NCI-H187 (cell line): ENCODE measurements around the gene GPC6.
"Not testable (repeated sequence)": the region's sequence is repeated elsewhere in the genome, so short reads cannot be mapped to it uniquely, and the experiment has no call there.

Experiments used
- DNase-seq, 2 experiments: peaks; one replicate each; lab custom pipeline; 2025; lab: John Stamatoyannopoulos, UW

The GPC6 gene

DNA sequence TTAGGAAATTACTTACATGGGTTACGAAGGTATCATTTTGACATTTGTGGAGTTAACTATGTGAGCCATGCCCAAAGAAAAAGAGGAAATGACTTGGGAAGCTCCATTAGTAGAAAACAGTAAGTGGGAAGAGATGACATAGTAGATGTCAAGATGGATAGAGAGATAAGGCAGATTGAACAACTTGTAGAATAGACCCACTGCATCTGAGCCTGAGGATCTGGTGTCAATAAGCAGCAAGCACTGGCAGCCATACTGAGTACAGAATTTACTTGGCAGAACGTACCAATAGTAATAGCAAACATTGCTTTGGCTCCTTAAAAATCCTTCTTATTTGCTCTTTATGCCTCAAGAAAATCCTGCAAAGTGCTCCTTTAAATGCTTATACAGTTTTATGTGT, 203.8 kb downstream of the GPC6 start:
- no peak for DNase-seq

DNA sequence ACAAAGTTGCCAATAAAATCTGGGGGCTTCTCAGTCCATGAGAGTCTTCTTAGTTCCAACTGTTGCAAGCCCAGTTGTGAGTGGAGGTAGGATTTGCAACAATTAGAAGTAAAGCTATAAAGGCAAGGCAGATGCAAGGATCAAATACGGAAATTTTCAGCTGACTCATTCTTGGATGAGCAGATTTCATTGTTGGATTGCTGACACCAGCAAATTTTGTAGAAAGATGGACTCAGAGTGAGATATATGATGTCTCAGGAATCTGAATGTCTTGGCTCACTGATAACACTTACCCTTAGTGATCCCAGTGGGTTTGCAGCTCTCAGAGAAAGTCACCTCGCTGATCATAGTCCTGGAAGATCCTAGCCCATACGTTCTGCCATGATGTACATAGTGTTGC, 209.0 kb downstream of the GPC6 start:
- DNase-seq: no peak

DNA sequence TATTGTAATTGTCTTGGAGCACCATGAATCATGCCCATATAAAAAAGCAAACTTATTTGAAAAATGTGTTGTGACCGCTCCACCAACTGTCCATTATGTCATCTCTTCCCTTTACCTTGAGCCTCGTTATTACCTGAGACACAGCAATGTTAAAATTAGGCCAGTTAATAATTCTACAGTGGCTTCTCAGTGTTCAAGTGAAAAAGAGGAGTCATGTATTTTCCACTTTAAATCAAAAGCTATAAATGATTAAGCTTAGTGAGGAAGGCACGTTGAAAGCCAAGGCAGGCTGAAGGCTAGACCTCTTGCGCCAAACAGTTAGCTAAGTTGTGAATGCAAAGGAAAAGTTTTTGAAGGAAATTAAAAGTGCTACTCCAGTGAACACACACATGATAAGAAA, 210.5 kb downstream of the GPC6 start:
- no peak for DNase-seq

DNA sequence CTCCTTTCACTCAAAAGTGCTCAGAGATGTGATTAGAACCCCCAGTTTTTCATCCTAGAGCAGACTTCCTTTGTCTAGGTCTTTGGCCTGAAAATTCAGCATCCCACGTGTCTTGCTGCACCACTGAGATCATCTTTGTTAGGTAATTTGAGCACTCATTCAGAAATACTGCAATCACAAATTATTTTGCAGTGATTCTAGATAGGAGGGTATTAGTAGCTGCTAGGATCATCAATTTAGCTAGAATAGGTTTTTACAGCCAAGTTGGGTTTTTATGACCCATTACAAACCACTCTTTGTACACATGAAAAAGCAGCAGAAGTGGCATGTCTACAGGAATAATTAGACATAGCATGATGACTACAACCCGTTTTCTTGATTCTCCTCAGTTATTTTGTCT, 219.6 kb downstream of the GPC6 start:
- no peak for DNase-seq

GRCh38 chr13:93450191-93450621, 223.6 kb downstream of the GPC6 start:
- no peak for DNase-seq

- no peak for DNase-seq
Measured at GRCh38 chr13:93450761-93451160, 224.2 kb downstream of the GPC6 start.

GRCh38 chr13:93454676-93455235, 228.1 kb downstream of the GPC6 start:
- not testable (repeated sequence) for DNase-seq

DNA sequence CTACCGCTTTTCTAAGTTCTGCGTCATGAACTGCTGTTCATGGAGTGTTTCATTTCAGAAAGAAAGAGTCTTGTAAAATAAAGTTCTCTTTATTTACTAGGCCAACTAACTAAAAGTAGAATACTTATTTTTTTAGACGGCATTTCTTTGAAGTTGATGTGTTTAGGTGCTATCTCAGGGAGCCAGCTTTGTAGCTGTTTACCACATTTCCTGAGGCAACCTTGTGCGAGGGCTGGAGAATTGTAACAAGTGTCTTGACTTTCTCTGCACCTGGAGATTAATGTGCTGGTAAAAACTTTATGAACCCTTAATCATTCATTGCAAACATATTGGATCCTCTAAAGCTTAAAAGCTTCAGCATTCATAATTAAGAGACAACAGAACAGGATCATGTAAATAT, 229.3 kb downstream of the GPC6 start:
- no peak for DNase-seq

- no peak for DNase-seq
Measured at GRCh38 chr13:93460005-93460404, 233.4 kb downstream of the GPC6 start.

GRCh38 chr13:93462151-93462550, 235.5 kb downstream of the GPC6 start:
- DNase-seq: no peak

- no peak for DNase-seq
Measured at GRCh38 chr13:93466502-93467036, 240.0 kb downstream of the GPC6 start.

- DNase-seq: no peak
Measured at GRCh38 chr13:93467175-93467574, 240.6 kb downstream of the GPC6 start.

DNA sequence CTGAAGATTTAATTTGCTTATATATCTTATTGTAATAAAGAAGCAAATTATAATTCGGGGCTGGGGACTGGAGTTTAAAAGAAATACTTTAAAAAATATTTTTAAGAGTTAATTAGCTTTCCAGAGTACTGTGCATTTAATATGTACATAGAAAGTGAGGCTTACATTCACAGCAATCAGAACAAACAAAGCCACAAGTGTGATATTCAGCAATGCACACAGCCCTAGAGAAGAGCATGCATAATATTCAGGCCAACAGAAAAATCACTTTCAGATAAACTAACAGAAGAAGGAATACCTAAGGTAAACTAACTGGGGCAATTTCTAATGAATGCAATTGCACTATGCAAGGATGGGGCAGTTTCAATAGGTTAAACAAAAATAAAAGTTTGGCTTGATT, 241.8 kb downstream of the GPC6 start:
- no peak for DNase-seq

DNA sequence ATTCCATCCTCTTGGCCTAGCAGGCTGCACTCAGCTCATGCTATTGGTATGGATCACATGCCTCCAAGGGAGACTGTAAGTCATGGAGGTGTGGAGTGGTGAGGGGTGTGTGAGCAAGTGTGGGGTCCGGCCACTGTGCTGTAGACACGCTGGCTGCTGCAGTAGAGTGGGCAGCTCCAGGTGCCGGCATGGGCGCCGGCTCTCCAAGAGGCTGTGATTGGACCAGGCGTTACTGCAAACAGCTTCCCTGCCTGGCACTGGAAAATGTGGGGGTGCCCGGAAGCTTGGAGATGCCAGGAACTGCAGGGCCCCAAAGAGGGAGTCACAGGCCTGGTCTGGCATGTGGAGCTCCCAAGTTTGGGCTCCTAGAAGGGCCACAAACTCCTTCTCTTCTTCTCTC, 245.7 kb downstream of the GPC6 start:
- DNase-seq: no peak

DNA sequence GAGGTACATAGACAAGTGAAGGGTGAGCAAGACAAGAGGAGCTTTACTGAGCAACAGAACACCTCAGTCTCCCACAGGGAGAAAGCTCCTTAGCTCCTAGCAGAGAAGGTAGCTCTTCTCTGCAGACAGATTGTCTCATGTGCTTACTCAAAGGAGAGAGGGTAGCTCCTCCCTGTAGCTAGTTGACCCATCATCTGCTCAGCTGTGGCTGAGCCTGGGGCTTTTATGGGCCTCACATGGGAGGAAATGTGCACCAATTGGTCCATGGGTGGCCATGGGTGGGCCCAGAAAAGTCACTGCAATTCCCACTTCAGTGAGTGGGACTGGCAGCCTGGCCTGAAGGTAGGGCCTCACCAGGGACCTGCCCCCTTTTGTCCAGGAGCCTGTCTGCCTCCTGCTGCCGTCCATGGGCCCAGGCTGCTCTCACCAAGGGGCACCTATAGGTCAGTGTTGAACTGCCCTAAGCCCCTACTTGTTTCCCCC, 246.2 kb downstream of the GPC6 start:
- DNase-seq: no peak

- DNase-seq: no peak
Measured at GRCh38 chr13:93473441-93474270, 247.0 kb downstream of the GPC6 start.

DNA sequence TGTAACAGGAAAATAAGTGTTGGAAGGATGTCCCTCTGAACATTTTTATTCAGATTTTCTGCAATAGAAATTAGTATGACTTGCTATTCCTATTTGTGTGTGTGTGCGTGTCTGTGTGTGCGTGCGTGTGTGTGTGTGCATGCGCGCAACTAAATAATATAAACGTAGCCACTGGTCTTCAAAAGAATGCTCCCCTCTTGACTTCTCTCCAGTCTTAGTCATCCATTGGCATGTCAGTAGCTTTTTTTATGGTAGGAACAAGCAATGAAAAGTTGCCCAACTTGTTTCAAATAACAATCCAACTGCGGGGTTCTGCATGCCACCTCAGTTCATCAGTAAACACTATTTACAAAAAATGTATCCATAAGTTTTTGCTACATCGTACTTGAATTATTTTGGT, 249.6 kb downstream of the GPC6 start:
- DNase-seq: no peak

DNA sequence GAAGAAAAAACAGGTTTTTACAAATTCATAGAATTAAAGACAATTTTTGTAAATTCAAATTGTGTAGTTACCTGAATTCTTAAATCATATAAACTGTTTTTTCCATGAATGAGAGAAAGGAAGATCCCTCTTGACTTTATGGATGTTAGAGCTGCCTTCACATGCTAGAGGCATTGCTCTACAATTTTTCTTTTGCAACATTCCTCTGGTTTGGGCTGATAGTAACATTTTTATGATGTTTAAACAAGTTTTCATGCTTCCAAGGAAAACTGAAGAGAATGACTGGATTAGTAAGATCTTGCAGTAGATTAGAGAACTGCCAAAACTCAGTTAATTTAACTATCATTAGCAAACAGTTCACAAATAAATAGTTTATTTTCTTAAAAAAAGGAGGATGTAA, 250.6 kb downstream of the GPC6 start:
- no peak for DNase-seq

DNA sequence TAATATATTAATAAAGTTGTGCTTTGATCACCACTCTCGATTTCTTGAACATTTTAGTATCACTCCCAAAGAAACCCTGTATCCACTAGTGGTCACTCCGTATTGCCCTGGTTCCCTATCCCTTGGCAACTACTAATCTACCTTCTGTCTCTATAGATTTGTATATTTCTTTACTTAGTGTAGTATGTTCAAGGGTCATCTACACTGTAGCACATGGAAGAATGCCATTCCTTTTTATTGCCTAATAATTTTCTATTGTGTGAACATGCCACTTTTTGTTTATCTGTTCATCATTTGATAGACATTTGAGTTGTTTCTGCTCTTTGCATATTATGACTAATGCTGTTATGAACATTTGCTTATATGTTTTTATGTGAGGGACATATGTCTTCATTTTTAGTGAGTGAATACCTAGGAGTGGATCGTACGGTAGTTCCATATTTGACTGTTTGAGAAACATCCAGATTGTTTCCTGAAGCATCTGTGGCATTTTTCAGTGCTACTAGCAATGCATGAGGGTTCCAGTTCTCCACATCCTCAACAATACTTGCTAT, 254.0 kb downstream of the GPC6 start:
- DNase-seq: no peak

DNA sequence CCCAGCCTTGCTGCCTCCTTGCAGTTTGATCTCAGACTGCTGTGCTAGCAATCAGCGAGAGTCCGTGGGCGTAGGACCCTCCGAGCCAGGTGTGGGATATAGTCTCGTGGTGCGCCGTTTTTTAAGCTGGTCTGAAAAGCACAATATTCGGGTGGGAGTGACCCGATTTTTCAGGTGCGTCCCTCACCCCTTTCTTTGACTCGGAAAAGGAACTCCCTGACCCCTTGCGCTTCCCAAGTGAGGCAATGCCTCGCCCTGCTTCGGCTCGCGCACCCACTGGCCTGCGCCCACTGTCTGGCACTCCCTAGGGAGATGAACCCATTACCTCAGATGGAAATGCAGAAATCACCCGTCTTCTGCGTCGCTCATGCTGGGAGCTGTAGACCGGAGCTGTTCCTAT, 269.5 kb downstream of the GPC6 start:
- DNase-seq: peak in 1 of 2 experiments; percentile 41

DNA sequence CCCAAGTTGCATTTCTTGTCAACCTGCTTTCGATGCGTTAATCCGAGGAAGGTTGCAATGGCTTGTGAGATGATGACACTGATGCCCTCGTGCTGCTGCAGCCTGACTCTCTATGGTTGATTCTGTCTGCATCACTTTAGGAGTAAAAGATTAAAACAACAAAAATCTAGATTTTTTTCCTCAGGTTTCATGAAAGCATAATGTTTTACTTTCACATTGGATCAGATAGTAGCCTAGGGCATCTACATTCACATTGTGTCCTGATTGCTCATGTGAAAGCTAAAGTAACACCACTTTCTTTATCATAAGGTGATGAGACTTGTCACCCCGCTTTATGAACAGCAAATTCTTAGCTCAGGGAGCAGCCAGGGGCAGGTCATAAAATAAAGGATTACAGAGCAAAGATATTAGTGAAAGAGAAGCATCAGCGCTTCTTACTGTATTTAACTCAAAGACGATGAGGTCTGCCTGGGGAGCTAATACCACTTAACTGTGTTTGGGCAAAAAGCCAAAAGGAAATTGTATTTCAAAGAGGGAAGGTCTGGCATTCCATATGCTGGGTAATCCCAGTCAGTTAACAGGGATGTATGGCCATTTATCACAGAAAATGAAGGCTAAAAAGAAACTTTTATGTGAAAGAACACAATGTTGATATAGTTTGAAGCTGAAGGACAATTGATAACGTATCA, 270.5 kb downstream of the GPC6 start:
- peak; percentile 47 to 65 for DNase-seq

DNA sequence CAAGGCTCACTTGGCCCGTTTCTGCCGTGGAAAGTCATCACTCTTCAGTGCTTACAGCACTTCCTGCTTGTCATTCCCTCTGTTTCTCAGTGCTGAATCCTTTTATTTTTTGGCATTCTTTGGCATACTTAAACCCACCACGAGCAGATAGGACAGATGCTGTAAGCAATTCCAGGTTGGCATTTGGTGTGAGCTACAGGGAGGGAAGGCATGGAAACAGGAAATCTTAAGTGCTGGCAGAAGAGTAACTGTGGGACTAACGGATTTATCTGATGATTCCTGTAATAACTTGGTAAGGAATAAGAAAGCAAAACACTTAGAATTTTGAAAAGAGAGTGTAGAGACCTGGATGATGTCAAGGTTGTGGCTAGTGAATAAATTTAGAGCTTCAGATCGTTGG, 273.4 kb downstream of the GPC6 start:
- DNase-seq: no peak
